Pancreas (tissue), 10 donors: Measurements from ENCODE around the gene RHBDF1. TPM values are rescaled to one million over a fixed set of nuclear protein-coding genes. Genes with fewer than 3 reads are reported as not detected.
A peak's percentile ranks its signal among the peaks of the same experiment; 100 is the strongest.

Experiments
- ATAC-seq, 4 donors: fragments of 200-7000 bp; cut with Tn5 transposase; one replicate each; pipeline versions ENCODE4 v1.8.0 to v1.9.1; 2020; ENCODE audit warnings: mild to moderate bottlenecking in 4 of 4, moderate library complexity in 4 of 4
- DNase-seq, 6 donors: peaks; one replicate each; pipeline ENCODE4 v3.0.0-alpha.2; 2020
- FAIRE-seq: peaks from 2 replicates; lab custom pipeline; 2012; peaks lifted over from hg19 to GRCh38; lab: Jason Lieb, UNC
- H3K27ac ChIP-seq, 4 donors: fragments of 200-600 bp; sonication (generic); 1 replicate in 3 of 4; 2 replicates in 1 of 4; pipeline versions ENCODE4 v1.5.0 to v1.8.0; 2020
- H3K27me3 ChIP-seq, 4 donors: fragments of 200-600 bp; one replicate each; pipeline ENCODE4 v1.8.0; 2021
- H3K36me3 ChIP-seq, 3 donors: fragments of 200-600 bp; sonication (generic) in 1 of 3; one replicate each; pipeline versions ENCODE4 v1.5.0 to v1.8.0; 2020 to 2021
- H3K4me1 ChIP-seq, 3 donors: fragments of 200-600 bp; one replicate each; pipeline ENCODE4 v1.8.0; 2021
- H3K4me3 ChIP-seq, 4 donors: fragments of 200-600 bp; sonication (generic) in 2 of 4; one replicate each; pipeline versions ENCODE4 v1.5.0 to v1.8.0; 2020 to 2021
- H3K9me3 ChIP-seq, 4 donors: fragments of 200-600 bp; one replicate each; pipeline ENCODE4 v1.8.0; 2021
- CTCF ChIP-seq, 4 donors: fragments of 200-600 bp; sonication (generic) in 3 of 4; IDR thresholded peaks; one replicate each; pipeline versions ENCODE4 v1.5.0 to v1.8.0; 2021; ENCODE audit warnings: antibody characterized with exemption in 4 of 4
- WGBS, 2 donors: extraction: QIAGEN DNeasy Blood & Tissue Kit; methylation state at CpG; one replicate each; pipeline ENCODE4 v1.1.7; 2013; 5-methylcytosine and 5-hydroxymethylcytosine counted together
- intact Hi-C, 3 donors: fragments of 100-400 bp; cut with DNase I; formaldehyde crosslinking; loops; one replicate each; pipeline versions ENCODE4 v1.11.1 to v1.14.2; 2022
- polyA plus RNA-seq, 2 donors: library from polyadenylated mRNA; stranded (reverse); fragments of 200-250 nt; gene quantifications; one replicate each; pipeline ENCODE4 v1.2.3, GENCODE V29; 2013
- total RNA-seq, 6 donors: library from RNA; stranded (reverse); fragmentation: NEBNext Ultra II Directional in 4 of 6; extraction: Animal tissue kit (Norgen Biotek cat#: 25700) in 4 of 6; gene quantifications; one replicate each; pipeline versions ENCODE4 v1.2.1 to v1.2.4, GENCODE V29; 2021 to 2023
- donor health status: healthy with polysubstance abuse.
- donor health status: DM: no; HTN: no; CAD: no; lungs with moderate emphysema.
- donor health status: DM: no; HTN: no; CAD: no.
- donor health status: control.
- donor health status: control.
- donor health status: Bipolar disorder and iron deficiency.
- donor health status: DM: yes; HTN: yes; CAD: no.
- donor health status: DM: no; HTN: no; CAD: no.
- donor health status: DM: no; HTN: no; CAD: no.
- donor health status: DM: yes; HTN: yes; CAD: no.

The RHBDF1 gene
- total and polyA plus RNA-seq, 8 donors = 7.3 to 56.3 (median 12.4) TPM

GRCh38 chr16:67183-67791 is 5.1 kb downstream of the RHBDF1 start:
- no peak overlapping the region for H3K27ac ChIP-seq
- peak in 2 of 6 donors; percentile 34 to 59 for DNase-seq
- no peak for FAIRE-seq

DNA sequence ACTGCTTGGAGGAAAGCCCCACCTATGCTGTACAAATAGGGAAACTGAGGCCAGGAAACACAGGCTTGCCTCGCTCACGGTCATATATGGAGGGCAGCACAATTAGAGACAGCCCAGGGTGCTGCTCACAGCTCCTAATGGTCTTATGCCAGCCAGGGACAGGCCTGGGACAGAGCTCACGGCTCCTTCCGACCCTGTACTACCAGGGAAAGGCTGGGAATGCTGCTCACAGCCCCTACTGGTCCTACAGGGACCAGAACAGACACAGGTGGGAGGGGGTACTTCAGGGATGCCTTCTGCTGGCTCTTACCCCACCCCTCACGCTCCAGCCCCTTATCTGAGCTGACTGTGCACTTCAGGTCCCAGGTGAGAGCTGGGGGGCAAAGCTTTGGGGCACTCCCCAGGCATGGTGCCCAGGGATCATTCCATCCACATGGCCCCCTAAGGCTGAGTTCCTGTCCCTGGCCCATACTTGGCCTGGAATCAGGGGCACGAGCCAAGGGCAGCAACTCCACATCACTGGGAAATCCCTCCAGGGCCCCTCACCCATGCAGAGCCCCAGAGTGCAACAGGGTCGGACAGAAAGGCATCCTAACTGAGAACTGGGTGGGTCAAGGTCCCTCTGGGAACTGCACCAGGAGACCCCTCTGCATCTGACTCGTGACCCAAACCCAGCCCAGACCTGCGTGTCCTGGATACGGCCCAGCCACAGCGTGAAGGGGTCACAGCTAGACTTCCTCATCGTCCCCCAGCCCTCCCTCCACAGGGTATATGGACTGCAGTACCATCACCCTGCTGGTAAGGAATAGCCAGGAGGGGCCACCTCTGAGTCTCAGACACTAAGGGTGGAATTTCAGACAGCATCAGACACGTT is 5.9 kb downstream of the RHBDF1 start:
- DNase-seq = peak in 2 of 6 donors; percentile 22 to 44
- WGBS, 2 donors = 81 to 84% methylated on average over 13 of the region's 13 CpGs
- H3K4me3 ChIP-seq = no peak overlapping the region
- H3K27me3 ChIP-seq = no peaks in the 10 kb centered on the region
- H3K9me3 ChIP-seq = no peaks in the 10 kb centered on the region
- peaks cover 0 to 11% (median 3%) of the 10 kb centered on the region in 3 donors for H3K36me3 ChIP-seq
- FAIRE-seq = no peak
- no peak for TF ChIP-seq CTCF (IDR thresholded peaks at IDR 0.05)
- intact Hi-C loops = no loop called here
- H3K27ac ChIP-seq = no peak overlapping the region
- peaks cover 0 to 8% (median 5%) of the 10 kb centered on the region in 3 donors for H3K4me1 ChIP-seq
- no peak for ATAC-seq

More at GRCh38 chr16:67183-67791, 5.1 kb downstream of the RHBDF1 start:
- Histone ChIP-seq H3K27me3 (no peaks in the 10 kb centered on the region), H3K4me1 (peaks cover 0 to 8% (median 5%) of the 10 kb centered on the region in 3 donors), H3K4me3 (no peak overlapping the region), H3K36me3 (peaks cover 0 to 11% (median 3%) of the 10 kb centered on the region in 3 donors), H3K9me3 (no peaks in the 10 kb centered on the region)
- no peak for ATAC-seq
- intact Hi-C loops = no loop called here
- TF ChIP-seq CTCF (IDR thresholded peaks at IDR 0.05) = no peak
- 73 to 75% methylated on average over 10 of the region's 10 CpGs for WGBS, 2 donors

GRCh38 chr16:65745-66144 is 6.7 kb downstream of the RHBDF1 start:
- 16% methylated on average over 17 of the region's 17 CpGs for WGBS, 2 donors
- peak; percentile 84 to 91 (median 90) for TF ChIP-seq CTCF (IDR thresholded peaks at IDR 0.05)
- Histone ChIP-seq H3K4me1 (peaks cover 0 to 4% (median 0%) of the 10 kb centered on the region in 3 donors), H3K4me3 (no peak overlapping the region), H3K27me3 (no peaks in the 10 kb centered on the region), H3K9me3 (no peaks in the 10 kb centered on the region), H3K36me3 (peaks cover 0 to 11% (median 3%) of the 10 kb centered on the region in 3 donors), H3K27ac (no peak overlapping the region)
- peak; percentile 76 to 96 (median 90) for ATAC-seq
- FAIRE-seq = no peak
- intact Hi-C loops = no loop called here
- DNase-seq = peak; percentile 70 to 96 (median 86)

DNA sequence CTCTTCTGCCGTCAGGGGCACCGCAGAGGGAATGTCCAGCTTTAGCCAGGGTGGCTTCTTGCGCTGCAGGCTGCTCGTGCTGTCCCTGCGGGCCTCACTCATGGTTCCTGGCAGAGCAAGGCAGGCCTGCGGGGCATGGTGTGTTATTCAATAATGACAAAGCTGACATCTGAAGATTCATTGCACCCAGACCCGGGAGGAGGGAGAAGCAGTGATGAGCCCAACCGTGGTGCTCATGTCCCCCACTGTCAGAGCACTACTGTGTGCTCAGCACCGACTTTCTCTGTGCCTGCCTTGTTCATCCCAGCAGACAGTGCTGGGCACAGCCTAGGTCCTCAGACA is 7.5 kb downstream of the RHBDF1 start:
- 71 to 74% methylated on average over 8 to 9 of the region's 9 CpGs for WGBS, 2 donors
- intact Hi-C loops = no loop called here
- no peak for FAIRE-seq
- no peaks in the 10 kb centered on the region for H3K4me1 ChIP-seq
- DNase-seq = peak in 1 of 6 donors; percentile 47
- ATAC-seq = no peak
- peaks cover 0 to 14% (median 3%) of the 10 kb centered on the region in 3 donors for H3K36me3 ChIP-seq
- no peak for TF ChIP-seq CTCF (IDR thresholded peaks at IDR 0.05)
- no peak overlapping the region for H3K27ac ChIP-seq
- no peak overlapping the region for H3K4me3 ChIP-seq
- no peaks in the 10 kb centered on the region for H3K9me3 ChIP-seq
- no peaks in the 10 kb centered on the region for H3K27me3 ChIP-seq
